Activated CD8-positive, alpha-beta memory T cell treated with anti-CD3 and anti-CD28 coated beads, Interleukin-2, amount 10 ng/mL, durations not matched to agents 7 days and 5 days (primary cell): Measurements from ENCODE around the gene CAMSAP1. TPM values are rescaled to one million over a fixed set of nuclear protein-coding genes. Genes with fewer than 3 reads are reported as not detected.
"Not testable (repeated sequence)": the region's sequence is repeated elsewhere in the genome, so short reads cannot be mapped to it uniquely, and the experiment has no call there.

ENCODE experiments used
- ATAC-seq: fragments of 150-1000 bp; cut with Tn5 transposase; one replicate; pipeline ENCODE4 v1.10.0; 2021; ENCODE audit warnings: moderate library complexity
- CTCF ChIA-PET: fragments of 350-600 bp; sonication (Branson Sonifier 250); formaldehyde crosslinking; loops from one replicate; lab custom pipeline; 2021; ENCODE audit warnings: antibody characterized with exemption; lab: Charles Lee
- DNase-seq: peaks from one replicate; pipeline ENCODE4 v3.0.0-alpha.2; 2020
- H3K27ac Mint-ChIP-seq: one replicate; pipeline ENCODE4 v1.8.0; 2021; ENCODE audit warnings: mild to moderate bottlenecking, mixed read lengths
- H3K27me3 Mint-ChIP-seq: one replicate; pipeline ENCODE4 v1.8.0; 2021; ENCODE audit warnings: mixed read lengths
- H3K36me3 Mint-ChIP-seq: one replicate; pipeline ENCODE4 v1.8.0; 2021; ENCODE audit warnings: mild to moderate bottlenecking, mixed read lengths
- H3K4me1 Mint-ChIP-seq: one replicate; pipeline ENCODE4 v1.8.0; 2021; ENCODE audit warnings: mixed read lengths
- H3K4me3 Mint-ChIP-seq: one replicate; pipeline ENCODE4 v1.8.0; 2021; ENCODE audit warnings: mild to moderate bottlenecking, moderate library complexity, mixed read lengths
- H3K9me3 Mint-ChIP-seq: one replicate; pipeline ENCODE4 v1.8.0; 2022; ENCODE audit warnings: low read depth, mixed read lengths
- total RNA-seq, 2 experiments: library from RNA; stranded (reverse); gene quantifications; one replicate each; pipeline ENCODE4 v1.2.3, GENCODE V29; 2021

Gene CAMSAP1
- total RNA-seq, 2 experiments from 2014 or later = 20.3 to 22.7 TPM

- H3K4me3 Mint-ChIP-seq, H3K27ac Mint-ChIP-seq, ATAC-seq, CTCF ChIA-PET, H3K27me3 Mint-ChIP-seq, H3K9me3 Mint-ChIP-seq, DNase-seq, H3K4me1 Mint-ChIP-seq: not testable (repeated sequence)
- peaks cover 30% of the 10 kb centered on the region for H3K36me3 Mint-ChIP-seq
Measured at GRCh38 chr9:135947105-135947504, 39.8 kb upstream of the CAMSAP1 start.

GRCh38 chr9:135946392-135946994 is 39.1 kb upstream of the CAMSAP1 start:
- Mint-ChIP-seq H3K4me1 (no peaks in the 10 kb centered on the region), H3K36me3 (peaks cover 34% of the 10 kb centered on the region)

DNA sequence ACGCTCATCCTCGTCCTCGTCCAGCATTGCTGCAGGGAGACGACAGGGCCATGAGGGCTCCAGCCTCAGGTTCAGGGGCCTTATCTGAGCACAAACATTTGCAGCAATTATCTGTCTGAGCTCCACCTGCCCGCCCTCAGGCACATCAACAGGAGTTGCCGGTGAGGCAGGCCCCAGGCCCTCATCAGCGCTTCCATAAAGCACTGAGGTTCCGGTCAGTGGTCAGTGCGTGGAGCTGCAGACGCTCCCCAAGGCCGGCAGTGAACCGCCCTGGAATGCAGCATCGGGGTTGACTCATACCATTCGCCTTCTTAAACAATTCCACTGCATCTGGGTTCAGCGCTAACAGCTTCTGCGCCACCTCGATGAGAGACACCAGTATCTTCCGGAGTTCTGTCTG is 38.6 kb upstream of the CAMSAP1 start:
- no peak for ATAC-seq
- Mint-ChIP-seq H3K4me1 (no peaks in the 10 kb centered on the region), H3K27ac (no peak overlapping the region), H3K9me3 (no peaks in the 10 kb centered on the region), H3K36me3 (peaks cover 36% of the 10 kb centered on the region), H3K4me3 (no peak overlapping the region), H3K27me3 (no peaks in the 10 kb centered on the region)
- CTCF ChIA-PET = no interaction called here
- no peak for DNase-seq

More at GRCh38 chr9:135946392-135946994, 39.1 kb upstream of the CAMSAP1 start:
- Mint-ChIP-seq H3K27me3 (no peaks in the 10 kb centered on the region), H3K27ac (no peak overlapping the region), H3K4me3 (no peak overlapping the region), H3K9me3 (no peaks in the 10 kb centered on the region)
- no peak for ATAC-seq
- no peak for DNase-seq
- CTCF ChIA-PET = no interaction called here

DNA sequence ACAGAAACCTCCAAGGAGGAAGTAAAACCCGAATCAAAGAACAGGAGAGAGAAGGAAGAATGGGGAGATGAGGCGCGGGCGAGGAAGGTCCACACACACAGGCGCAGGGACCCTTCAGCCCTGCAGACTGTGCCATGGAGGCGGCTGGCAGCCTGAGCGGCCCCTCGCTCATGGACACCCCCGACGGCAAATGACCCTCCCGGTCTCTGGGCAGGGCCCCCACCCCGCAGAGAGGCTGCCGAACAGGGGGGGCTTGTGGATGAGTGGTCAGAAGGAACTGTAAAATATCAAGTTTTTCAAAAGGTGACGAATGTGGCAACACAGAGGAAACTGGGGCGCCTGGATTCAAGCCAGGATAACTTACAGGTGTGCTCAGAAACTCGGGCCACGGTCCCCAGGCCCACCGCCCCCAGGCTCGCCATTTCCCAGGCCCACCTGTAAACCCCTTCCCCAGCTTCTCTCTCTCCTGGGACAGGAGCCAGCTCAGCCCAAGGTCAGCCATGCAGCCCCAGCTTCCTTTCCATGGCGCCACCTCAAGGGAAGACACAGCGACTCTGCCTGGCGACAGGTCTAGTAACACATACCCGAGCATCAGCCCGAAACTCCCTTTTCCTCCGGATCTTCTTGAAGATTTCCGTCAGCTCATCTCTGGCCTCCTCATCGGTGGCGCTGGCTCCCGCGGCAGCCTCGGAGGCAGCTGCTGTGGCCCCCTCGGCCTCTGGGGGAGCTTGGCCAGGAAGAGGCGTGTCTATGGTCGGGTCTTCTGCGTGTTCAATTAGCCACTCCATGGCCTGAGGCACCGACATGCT is 37.3 kb upstream of the CAMSAP1 start:
- no peaks in the 10 kb centered on the region for H3K27me3 Mint-ChIP-seq
- no peak overlapping the region for H3K4me3 Mint-ChIP-seq
- DNase-seq (no peak), ATAC-seq (no peak)
- H3K4me1 Mint-ChIP-seq = peaks cover under 1% of the 10 kb centered on the region
- no peak overlapping the region for H3K27ac Mint-ChIP-seq
- peaks cover 45% of the 10 kb centered on the region for H3K36me3 Mint-ChIP-seq
- CTCF ChIA-PET = interaction anchor here (0.6 kb wide), 1 partner anchor 140 kb away, joined by 3 read pairs; no protein-coding TSS in a partner anchor
- no peaks in the 10 kb centered on the region for H3K9me3 Mint-ChIP-seq

GRCh38 chr9:135943604-135944003 is 36.3 kb upstream of the CAMSAP1 start:
- DNase-seq, H3K27ac Mint-ChIP-seq, H3K9me3 Mint-ChIP-seq, H3K4me1 Mint-ChIP-seq, H3K4me3 Mint-ChIP-seq, CTCF ChIA-PET, H3K27me3 Mint-ChIP-seq, ATAC-seq: not testable (repeated sequence)
- H3K36me3 Mint-ChIP-seq = peaks cover 49% of the 10 kb centered on the region

DNA sequence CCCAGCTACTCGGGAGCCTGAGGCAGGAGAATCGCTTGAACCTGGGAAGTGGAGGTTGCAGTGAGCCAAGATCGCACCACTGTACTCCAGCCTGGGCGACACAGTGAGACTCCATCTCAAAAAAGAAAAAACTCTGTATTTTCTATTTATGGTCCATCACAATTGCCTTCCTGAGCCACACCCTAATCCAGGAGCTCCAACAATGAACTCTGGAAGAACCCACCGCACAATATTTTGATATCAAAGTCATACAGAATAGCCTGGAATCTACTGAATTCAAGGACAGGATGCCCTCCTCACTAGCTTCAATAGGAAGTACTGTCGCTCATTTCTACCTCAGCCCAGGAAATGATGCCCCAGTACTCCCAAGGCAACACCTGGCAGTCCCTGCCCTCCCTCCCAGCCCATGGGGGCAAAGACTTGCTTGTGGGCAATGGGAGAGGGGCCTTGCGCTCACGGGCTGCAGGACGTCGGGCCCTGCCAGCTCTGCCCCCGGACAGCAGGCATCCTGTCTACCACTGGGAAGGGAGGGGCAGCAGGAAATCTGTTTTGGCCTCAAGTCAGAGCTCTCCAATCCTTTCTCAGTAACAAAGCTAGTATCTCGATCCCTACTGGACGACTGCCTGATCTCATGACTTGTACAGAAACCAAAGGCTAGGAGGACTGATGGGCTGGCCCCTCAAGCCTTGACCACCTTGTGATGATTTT is 34.1 kb upstream of the CAMSAP1 start:
- Mint-ChIP-seq H3K4me1 (peaks cover 10% of the 10 kb centered on the region), H3K27ac (no peak overlapping the region), H3K36me3 (peaks cover 70% of the 10 kb centered on the region), H3K4me3 (no peak overlapping the region), H3K9me3 (peaks cover 2% of the 10 kb centered on the region), H3K27me3 (no peaks in the 10 kb centered on the region)
- CTCF ChIA-PET = no interaction called here
- DNase-seq (no peak), ATAC-seq (no peak)

DNA sequence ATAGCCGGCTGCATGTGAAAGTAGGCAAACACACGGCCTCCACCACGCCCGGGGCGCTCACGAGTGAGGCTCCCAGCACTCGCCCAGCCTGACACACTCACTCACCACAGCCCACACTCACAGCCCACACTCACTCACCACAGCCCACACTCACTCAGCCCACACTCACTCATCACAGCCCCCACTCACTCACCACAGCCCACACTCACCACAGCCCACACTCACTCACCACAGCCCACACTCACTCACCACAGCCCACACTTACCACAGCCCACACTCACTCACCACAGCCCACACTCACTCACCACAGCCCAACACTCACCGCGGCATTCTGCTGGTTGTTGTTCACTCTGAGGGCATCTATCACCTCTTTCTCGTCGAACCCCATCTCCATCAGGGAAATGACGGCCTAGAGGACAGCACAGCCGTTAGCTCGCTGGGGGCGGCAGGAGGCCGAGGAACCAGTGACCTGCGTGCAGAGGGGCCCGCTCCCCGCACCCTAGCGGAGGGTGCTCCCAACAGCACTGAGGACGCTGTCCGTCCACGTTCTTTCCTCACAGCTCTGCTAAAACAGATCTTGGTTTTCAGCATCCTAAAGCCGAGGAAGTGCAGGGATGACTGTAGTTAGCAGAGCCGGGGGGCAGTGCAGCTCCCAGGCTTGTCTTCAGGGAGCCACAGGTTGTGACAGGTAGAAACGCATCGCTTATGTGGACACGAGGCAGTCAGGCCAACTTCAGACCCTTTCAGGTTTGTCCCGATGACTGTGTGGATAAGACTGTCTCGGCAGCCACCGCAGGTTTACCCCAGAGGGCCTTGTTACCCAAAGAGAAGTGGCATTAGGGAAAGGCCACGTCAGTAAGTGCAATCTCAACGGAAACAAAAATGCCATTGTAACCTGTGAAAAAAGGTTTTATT is 32.3 kb upstream of the CAMSAP1 start:
- Mint-ChIP-seq H3K36me3 (peaks cover 76% of the 10 kb centered on the region), H3K27me3 (no peaks in the 10 kb centered on the region), H3K4me1 (peaks cover 10% of the 10 kb centered on the region), H3K9me3 (peaks cover 2% of the 10 kb centered on the region), H3K27ac (peak overlapping the region; percentile 96), H3K4me3 (peak overlapping the region; percentile 57)
- peak; percentile 66 for ATAC-seq
- DNase-seq = peak; percentile 64
- CTCF ChIA-PET = no interaction called here

- ATAC-seq = no peak
- no peak overlapping the region for H3K27ac Mint-ChIP-seq
- peaks cover 67% of the 10 kb centered on the region for H3K36me3 Mint-ChIP-seq
- H3K27me3 Mint-ChIP-seq = no peaks in the 10 kb centered on the region
- H3K4me3 Mint-ChIP-seq = no peak overlapping the region
- peaks cover 2% of the 10 kb centered on the region for H3K9me3 Mint-ChIP-seq
- peaks cover 10% of the 10 kb centered on the region for H3K4me1 Mint-ChIP-seq
- no peak for DNase-seq
- CTCF ChIA-PET = no interaction called here
Measured at GRCh38 chr9:135937521-135938489, 30.5 kb upstream of the CAMSAP1 start.

GRCh38 chr9:135933114-135933513 is 25.8 kb upstream of the CAMSAP1 start:
- H3K9me3 Mint-ChIP-seq = no peaks in the 10 kb centered on the region
- DNase-seq (no peak), ATAC-seq (no peak)
- H3K4me1 Mint-ChIP-seq = peaks cover 3% of the 10 kb centered on the region
- peaks cover 47% of the 10 kb centered on the region for H3K36me3 Mint-ChIP-seq
- no peak overlapping the region for H3K27ac Mint-ChIP-seq
- H3K4me3 Mint-ChIP-seq = no peak overlapping the region
- CTCF ChIA-PET = no interaction called here
- H3K27me3 Mint-ChIP-seq = no peaks in the 10 kb centered on the region

DNA sequence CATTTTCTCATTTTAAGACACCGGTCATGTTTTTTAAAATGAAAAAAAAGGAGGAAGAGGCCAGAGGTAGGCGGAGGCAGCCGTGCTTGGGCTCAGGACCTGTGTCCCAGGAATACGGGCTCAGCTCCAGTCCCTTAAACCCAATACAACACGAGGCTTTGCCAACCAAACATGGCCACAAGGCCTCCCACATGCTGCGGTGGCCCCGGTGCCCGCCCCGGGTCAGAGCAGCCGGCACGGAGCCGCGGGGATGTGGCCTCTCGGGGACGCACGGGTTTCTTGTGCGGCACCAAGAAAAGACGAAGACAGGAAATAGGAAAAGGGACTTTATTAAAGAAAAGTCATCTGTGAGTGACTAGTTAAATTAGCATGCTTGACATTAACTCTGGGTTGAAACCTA is 25.3 kb upstream of the CAMSAP1 start:
- no peak overlapping the region for H3K27ac Mint-ChIP-seq
- CTCF ChIA-PET = no interaction called here
- DNase-seq = no peak
- H3K4me1 Mint-ChIP-seq = peaks cover 7% of the 10 kb centered on the region
- H3K27me3 Mint-ChIP-seq = no peaks in the 10 kb centered on the region
- no peak overlapping the region for H3K4me3 Mint-ChIP-seq
- no peaks in the 10 kb centered on the region for H3K9me3 Mint-ChIP-seq
- peaks cover 43% of the 10 kb centered on the region for H3K36me3 Mint-ChIP-seq
- ATAC-seq = no peak

DNA sequence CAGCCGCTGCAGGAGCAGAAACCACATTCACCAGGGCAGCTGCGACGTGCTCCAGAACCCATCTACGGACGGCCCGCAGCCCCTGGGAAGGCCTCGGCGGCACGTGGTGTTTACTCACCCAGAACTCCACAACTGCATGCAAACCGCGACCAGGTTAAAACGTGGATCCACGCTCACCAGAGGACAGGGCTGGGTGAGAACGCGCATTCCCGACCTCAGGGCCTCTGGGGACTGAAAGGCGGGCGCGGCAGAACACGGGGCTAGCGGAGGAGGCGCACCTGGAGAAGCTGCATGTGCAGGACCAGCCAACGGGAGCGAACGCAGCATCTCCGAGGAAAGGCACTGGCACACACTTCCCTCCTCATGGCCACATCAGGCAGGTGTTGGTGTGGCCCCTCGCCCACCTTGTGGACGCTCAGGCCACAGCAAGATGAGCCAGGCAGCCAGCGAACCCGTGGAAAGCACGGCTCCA is 24.0 kb upstream of the CAMSAP1 start:
- CTCF ChIA-PET = no interaction called here
- Mint-ChIP-seq H3K9me3 (no peaks in the 10 kb centered on the region), H3K4me3 (no peak overlapping the region), H3K36me3 (peaks cover 30% of the 10 kb centered on the region), H3K27me3 (no peaks in the 10 kb centered on the region), H3K27ac (no peak overlapping the region), H3K4me1 (peaks cover 16% of the 10 kb centered on the region)
- DNase-seq (no peak), ATAC-seq (no peak)
